ENCODE results near the gene MAPRE3. TPM values are rescaled to one million over a fixed set of nuclear protein-coding genes. Genes with fewer than 3 reads are reported as not detected.

MAPRE3 gene
- total and polyA plus RNA-seq, 2 donors (not counting 1 experiment from before 2014, with no cell fraction given) = 7.9 to 13.9 TPM

DNA sequence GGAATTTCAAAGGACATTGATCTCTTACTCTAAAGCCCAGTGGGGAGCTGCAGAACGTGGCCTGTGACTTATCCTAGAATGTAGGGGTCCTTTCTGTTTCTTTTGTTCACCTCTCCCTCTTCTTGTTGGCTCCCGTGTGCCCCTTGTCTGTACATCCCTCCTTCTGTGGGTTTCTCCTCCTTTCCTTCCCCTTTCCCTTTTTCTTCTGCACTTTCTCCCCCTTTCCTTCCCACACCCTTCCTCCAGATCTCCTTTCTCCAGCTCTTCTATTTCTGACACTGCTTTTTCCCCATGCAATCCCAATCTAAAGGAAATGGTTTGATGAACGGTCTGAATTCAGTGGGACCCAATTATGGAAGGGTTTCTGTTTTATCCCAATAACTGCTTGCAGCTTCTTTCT, 35.5 kb upstream of the MAPRE3 start:
- Histone ChIP-seq H2AFZ (ENCODE audit: low read length) (no peak overlapping the region), H4K20me1 (ENCODE audit: control insufficient read depth, extremely low read depth, insufficient read depth, low read length) (no peaks in the 10 kb centered on the region), H3K4me1 (ENCODE audit: control insufficient read depth, extremely low read depth, insufficient read depth, low read length) (no peaks in the 10 kb centered on the region), H3K27ac (ENCODE audit: insufficient read depth, low read length) (no peak overlapping the region), H3K4me2 (ENCODE audit: extremely low read depth, insufficient read depth, low read length) (no peak overlapping the region), H3K79me2 (ENCODE audit: control insufficient read depth, insufficient read depth, low read length) (no peaks in the 10 kb centered on the region), H3K36me3 (ENCODE audit: control insufficient read depth, insufficient read depth, low read length) (no peaks in the 10 kb centered on the region), H3K4me3 (replicated peaks in 1 of 4; ENCODE audit: control extremely low read depth in 1 of 4, insufficient read depth in 1 of 4, low read depth in 3 of 4, low read length in 4 of 4) (no peak overlapping the region), H3K9me3 (ENCODE audit: control insufficient read depth, insufficient read depth, low read depth, low read length) (no peaks in the 10 kb centered on the region), H3K9ac (ENCODE audit: insufficient read depth, low read length) (no peak overlapping the region), H3K27me3 (ENCODE audit: control insufficient read depth, insufficient read depth, low read length) (peaks cover 12% of the 10 kb centered on the region)
- no peak for DNase-seq (ENCODE audit: low read depth in 2 of 2)
- TF ChIP-seq, protein P1, sequence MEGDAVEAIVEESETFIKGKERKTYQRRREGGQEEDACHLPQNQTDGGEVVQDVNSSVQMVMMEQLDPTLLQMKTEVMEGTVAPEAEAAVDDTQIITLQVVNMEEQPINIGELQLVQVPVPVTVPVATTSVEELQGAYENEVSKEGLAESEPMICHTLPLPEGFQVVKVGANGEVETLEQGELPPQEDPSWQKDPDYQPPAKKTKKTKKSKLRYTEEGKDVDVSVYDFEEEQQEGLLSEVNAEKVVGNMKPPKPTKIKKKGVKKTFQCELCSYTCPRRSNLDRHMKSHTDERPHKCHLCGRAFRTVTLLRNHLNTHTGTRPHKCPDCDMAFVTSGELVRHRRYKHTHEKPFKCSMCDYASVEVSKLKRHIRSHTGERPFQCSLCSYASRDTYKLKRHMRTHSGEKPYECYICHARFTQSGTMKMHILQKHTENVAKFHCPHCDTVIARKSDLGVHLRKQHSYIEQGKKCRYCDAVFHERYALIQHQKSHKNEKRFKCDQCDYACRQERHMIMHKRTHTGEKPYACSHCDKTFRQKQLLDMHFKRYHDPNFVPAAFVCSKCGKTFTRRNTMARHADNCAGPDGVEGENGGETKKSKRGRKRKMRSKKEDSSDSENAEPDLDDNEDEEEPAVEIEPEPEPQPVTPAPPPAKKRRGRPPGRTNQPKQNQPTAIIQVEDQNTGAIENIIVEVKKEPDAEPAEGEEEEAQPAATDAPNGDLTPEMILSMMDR (conservative IDR thresholded peaks at IDR 0.05 in 1 of 2, IDR thresholded peaks at IDR 0.05 in 1 of 2; ENCODE audit: low read depth in 1 of 2, low read length in 2 of 2) = no peak
- TF ChIP-seq EZH2 (IDR thresholded peaks at IDR 0.05; ENCODE audit: low read length, missing control alignments) = no peak

DNA sequence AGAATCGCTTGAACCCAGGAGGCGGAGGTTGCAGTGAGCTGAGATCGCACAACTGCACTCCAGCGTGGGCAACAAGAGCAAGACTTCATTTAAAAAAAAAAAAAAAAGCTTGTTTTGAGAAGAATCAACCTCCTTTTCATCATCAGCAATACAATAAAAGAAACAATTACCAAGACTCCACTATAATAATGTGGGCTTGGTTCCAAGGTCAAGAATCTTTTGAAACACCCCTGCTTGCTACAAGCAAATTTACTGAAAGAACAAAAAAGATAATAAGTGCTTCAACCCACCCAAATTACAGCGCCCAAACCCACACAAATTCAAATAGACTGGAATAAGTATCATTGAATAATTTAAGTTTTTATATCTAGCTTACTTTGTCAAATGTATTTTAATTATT, 33.6 kb upstream of the MAPRE3 start:
- Histone ChIP-seq H4K20me1 (ENCODE audit: control insufficient read depth, extremely low read depth, insufficient read depth, low read length) (no peaks in the 10 kb centered on the region), H3K4me1 (ENCODE audit: control insufficient read depth, extremely low read depth, insufficient read depth, low read length) (no peaks in the 10 kb centered on the region), H3K36me3 (ENCODE audit: control insufficient read depth, insufficient read depth, low read length) (no peaks in the 10 kb centered on the region), H3K4me2 (ENCODE audit: extremely low read depth, insufficient read depth, low read length) (no peak overlapping the region), H3K9ac (ENCODE audit: insufficient read depth, low read length) (no peak overlapping the region), H3K4me3 (replicated peaks in 1 of 4; ENCODE audit: control extremely low read depth in 1 of 4, insufficient read depth in 1 of 4, low read depth in 3 of 4, low read length in 4 of 4) (no peak overlapping the region), H3K79me2 (ENCODE audit: control insufficient read depth, insufficient read depth, low read length) (no peaks in the 10 kb centered on the region), H3K27ac (ENCODE audit: insufficient read depth, low read length) (no peak overlapping the region), H3K9me3 (ENCODE audit: control insufficient read depth, insufficient read depth, low read depth, low read length) (no peaks in the 10 kb centered on the region), H2AFZ (ENCODE audit: low read length) (no peak overlapping the region), H3K27me3 (ENCODE audit: control insufficient read depth, insufficient read depth, low read length) (peaks cover 12% of the 10 kb centered on the region)
- DNase-seq (ENCODE audit: low read depth in 2 of 2) = no peak
- no peak for TF ChIP-seq EZH2 (IDR thresholded peaks at IDR 0.05; ENCODE audit: low read length, missing control alignments)
- TF ChIP-seq, protein P1 (conservative IDR thresholded peaks at IDR 0.05 in 1 of 2, IDR thresholded peaks at IDR 0.05 in 1 of 2; ENCODE audit: low read depth in 1 of 2, low read length in 2 of 2) = no peak

DNA sequence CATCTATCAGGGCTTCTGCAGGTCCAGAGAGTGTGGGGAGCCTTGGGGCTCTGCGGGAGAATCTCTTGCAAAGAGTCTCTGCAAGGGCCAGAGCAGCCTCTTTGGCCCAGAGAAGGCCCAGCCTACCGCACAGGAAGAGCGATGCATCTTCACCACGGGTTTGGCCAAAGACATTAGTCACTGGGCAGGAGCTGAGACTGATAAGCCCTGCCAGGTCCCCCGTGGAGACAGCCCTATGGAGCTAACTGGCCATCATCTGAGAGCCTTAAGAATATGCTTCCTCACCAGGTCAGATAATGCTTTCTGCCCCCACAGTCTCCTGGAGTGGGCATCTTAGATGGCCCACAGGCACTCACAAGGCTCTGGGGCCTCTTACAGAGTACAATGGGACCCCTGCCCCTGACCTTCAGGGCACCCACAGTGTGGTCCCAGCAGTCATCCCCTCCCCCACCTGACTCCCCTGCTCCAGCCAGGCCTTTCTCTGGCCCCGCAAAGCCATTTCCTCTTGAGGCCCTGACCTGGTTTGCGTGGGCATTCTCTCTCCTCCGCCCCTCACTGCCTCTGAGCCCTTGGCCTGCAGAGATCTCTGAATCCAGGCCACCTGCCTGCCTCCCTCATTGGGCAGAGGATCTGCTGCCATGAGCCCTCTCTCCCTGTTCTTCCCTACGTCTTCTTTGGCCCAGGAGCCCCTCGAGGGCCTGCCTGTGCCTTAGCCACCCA, 31.9 kb upstream of the MAPRE3 start:
- no peaks in the 10 kb centered on the region for H3K9me3 ChIP-seq (ENCODE audit: control insufficient read depth, insufficient read depth, low read depth, low read length)
- H3K36me3 ChIP-seq (ENCODE audit: control insufficient read depth, insufficient read depth, low read length) = no peaks in the 10 kb centered on the region
- H3K4me1 ChIP-seq (ENCODE audit: control insufficient read depth, extremely low read depth, insufficient read depth, low read length) = no peaks in the 10 kb centered on the region
- H3K4me2 ChIP-seq (ENCODE audit: extremely low read depth, insufficient read depth, low read length) = no peak overlapping the region
- H2AFZ ChIP-seq (ENCODE audit: low read length) = no peak overlapping the region
- TF ChIP-seq EZH2 (IDR thresholded peaks at IDR 0.05; ENCODE audit: low read length, missing control alignments) = no peak
- TF ChIP-seq, protein P1 (conservative IDR thresholded peaks at IDR 0.05 in 1 of 2, IDR thresholded peaks at IDR 0.05 in 1 of 2; ENCODE audit: low read depth in 1 of 2, low read length in 2 of 2) = no peak
- H3K9ac ChIP-seq (ENCODE audit: insufficient read depth, low read length) = no peak overlapping the region
- H3K27me3 ChIP-seq (ENCODE audit: control insufficient read depth, insufficient read depth, low read length) = peaks cover 16% of the 10 kb centered on the region
- DNase-seq (ENCODE audit: low read depth in 2 of 2) = no peak
- no peaks in the 10 kb centered on the region for H3K79me2 ChIP-seq (ENCODE audit: control insufficient read depth, insufficient read depth, low read length)
- H3K27ac ChIP-seq (ENCODE audit: insufficient read depth, low read length) = no peak overlapping the region
- no peak overlapping the region for H3K4me3 ChIP-seq (replicated peaks in 1 of 4; ENCODE audit: control extremely low read depth in 1 of 4, insufficient read depth in 1 of 4, low read depth in 3 of 4, low read length in 4 of 4)
- H4K20me1 ChIP-seq (ENCODE audit: control insufficient read depth, extremely low read depth, insufficient read depth, low read length) = no peaks in the 10 kb centered on the region

Data from fibroblast of lung (primary cell).